NCI-H1417 treated with DMSO at 0.1 percent for 48 hours (cell line): ENCODE measurements around the gene CYP26A1.

ENCODE experiments used
- DNase-seq: peaks from one replicate; lab custom pipeline; 2025; lab: John Stamatoyannopoulos, UW

The CYP26A1 gene

DNA sequence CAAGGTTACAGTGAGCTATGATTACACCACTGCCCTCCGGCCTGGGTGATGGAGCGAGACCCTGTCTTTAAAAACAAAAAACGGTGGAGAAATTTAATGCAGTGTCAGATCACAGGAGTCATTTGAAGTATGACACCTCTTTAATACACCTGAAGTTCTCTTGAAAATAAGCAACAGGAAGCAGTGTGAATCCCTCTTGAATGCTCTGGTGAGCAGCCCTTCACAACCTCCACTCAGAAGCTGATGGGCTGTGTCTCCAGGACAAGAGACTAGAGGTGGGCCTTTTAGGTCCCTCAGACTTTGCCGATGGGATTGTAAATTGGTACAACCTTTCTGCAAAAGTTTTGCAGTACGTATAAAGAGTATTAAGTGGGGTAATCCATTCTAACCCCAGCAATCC, 50.1 kb downstream of the CYP26A1 start:
- no peak for DNase-seq

DNA sequence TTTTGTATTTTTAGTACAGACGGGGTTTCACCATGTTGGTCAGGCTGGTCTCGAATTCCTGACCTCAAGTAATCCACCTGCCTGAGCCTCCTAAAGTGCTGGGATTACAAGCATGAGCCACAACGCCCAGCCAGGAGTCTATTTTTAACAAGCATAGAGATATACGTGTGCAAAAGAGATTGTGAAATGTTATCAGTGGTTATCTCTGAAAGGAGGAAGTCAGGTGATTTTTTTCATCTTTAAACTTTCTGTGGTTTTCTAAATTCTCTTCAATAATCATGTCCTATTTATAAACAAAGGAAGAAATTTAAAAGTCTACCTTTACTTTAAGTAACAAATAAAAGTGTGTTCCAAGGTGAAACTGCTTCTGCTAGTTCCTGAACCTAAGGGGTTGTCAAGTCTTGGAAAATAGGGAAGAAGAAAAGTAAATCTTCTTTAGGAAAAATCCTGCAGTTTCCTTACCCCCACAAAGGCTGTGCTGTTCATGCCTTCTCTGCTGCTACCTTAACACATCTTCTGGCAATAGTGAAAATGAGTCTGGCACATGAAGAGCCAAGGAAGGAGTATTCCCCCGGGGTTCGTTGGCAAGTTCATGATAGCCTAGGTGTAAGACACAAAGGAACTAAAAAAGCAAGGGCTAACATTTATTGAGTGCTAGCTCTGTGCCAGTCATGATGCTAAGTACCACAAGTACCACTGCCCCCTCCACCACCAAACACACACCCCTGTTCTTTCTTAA, 51.1 kb downstream of the CYP26A1 start:
- DNase-seq = no peak

DNA sequence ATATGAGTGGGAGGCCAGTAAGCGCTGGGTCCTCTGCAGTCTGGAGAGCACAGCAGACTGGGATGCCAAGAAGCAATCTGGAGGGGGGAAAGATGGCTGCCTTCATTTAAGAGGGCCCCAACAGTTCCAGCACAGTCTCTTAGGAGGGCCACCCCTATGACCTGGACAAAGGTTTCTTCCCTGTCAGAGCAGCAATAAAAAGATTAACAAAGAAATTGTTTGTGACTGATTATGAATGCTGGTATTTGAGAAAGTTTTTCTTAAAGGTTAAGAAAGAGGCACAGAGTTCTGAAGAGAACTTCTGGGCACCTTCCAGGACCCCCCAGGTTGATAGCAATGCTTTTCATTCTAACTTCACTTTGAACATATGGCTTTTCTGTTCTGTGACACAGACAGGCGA, 52.3 kb downstream of the CYP26A1 start:
- no peak for DNase-seq

DNA sequence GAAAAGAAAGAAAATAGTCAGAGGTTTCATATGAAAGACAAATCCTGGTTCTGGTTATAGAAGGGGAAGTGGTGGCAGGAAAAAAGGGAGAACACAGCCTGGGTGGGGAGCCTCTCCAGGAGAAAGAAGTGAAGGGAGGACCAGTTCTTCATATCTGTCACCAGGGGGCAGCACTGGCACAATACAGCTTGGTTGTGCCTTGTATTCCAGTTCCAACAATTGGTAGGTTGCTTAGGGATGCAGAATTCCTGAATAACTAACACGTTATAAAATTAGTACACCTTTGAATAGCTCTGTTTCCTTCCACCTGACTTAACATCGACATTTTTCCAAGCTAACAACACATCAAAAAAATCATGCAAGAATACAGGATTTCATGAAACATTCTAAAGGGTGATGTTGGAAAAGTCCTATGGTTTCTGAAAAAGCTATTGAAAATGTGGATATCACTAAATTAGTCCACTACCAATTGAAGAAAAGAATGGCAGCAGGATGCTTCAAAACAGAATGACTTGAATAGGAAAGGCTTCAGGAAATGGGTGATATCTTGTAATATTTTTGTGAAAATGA, 52.9 kb downstream of the CYP26A1 start:
- no peak for DNase-seq
